Activated T-cell treated with anti-CD3 and anti-CD28 coated beads, Interleukin-2, amount 50 U/mL, for 72 hours (primary cell): ENCODE results near the gene AGBL1. TPM values are rescaled to one million over a fixed set of nuclear protein-coding genes. Genes with fewer than 3 reads are reported as not detected.
A peak's percentile ranks its signal among the peaks of the same experiment; 100 is the strongest.

Source experiments
- ATAC-seq, 2 donors: fragments of 150-1000 bp; cut with Tn5 transposase; replicated peaks in 1 of 2; 2 replicates each; pipeline ENCODE4 v1.10.0; 2021; ENCODE audit warnings: moderate library complexity in 2 of 2, mild to moderate bottlenecking in 1 of 2
- DNase-seq, 2 donors: peaks; one replicate each; pipeline ENCODE4 v3.0.0; 2021 to 2022; ENCODE audit warnings: mixed read lengths in 1 of 2
- H3K27ac Mint-ChIP-seq: one replicate; pipeline ENCODE4 v1.8.0; 2022; ENCODE audit warnings: mild to moderate bottlenecking, moderate library complexity, mixed read lengths
- H3K27me3 Mint-ChIP-seq: one replicate; pipeline ENCODE4 v1.8.0; 2022; ENCODE audit warnings: low read depth, mixed read lengths
- H3K36me3 Mint-ChIP-seq, 2 donors: one replicate each; pipeline ENCODE4 v1.8.0; 2022; ENCODE audit warnings: mixed read lengths in 2 of 2, mild to moderate bottlenecking in 1 of 2; ENCODE audit not compliant: insufficient read depth in 2 of 2
- H3K4me1 Mint-ChIP-seq: one replicate; pipeline ENCODE4 v1.8.0; 2022; ENCODE audit warnings: low read depth, mixed read lengths
- H3K4me3 Mint-ChIP-seq, 2 donors: one replicate each; pipeline ENCODE4 v1.8.0; 2022; ENCODE audit warnings: mild to moderate bottlenecking in 2 of 2, mixed read lengths in 2 of 2, moderate library complexity in 2 of 2
- H3K9me3 Mint-ChIP-seq, 2 donors: one replicate each; pipeline ENCODE4 v1.8.0; 2022; ENCODE audit warnings: mixed read lengths in 2 of 2
- total RNA-seq, 2 donors: library from RNA; stranded (reverse); gene quantifications; one replicate each; pipeline ENCODE4 v1.2.3, GENCODE V29; 2022

AGBL1 gene
- total RNA-seq, 2 donors from 2014 or later = 0.14 TPM; not detected in 1

GRCh38 chr15:86706813-86707212, 627.1 kb downstream of the AGBL1 start:
- Mint-ChIP-seq H3K9me3 (peaks cover 4 to 5% of the 10 kb centered on the region in 2 donors), H3K4me3 (no peak overlapping the region), H3K27me3 (peaks cover 9% of the 10 kb centered on the region), H3K27ac (no peak overlapping the region), H3K4me1 (peaks cover 4% of the 10 kb centered on the region), H3K36me3 (peaks cover 0 to 7% of the 10 kb centered on the region in 2 donors)
- ATAC-seq (no peak), DNase-seq (no peak)

- no peak for DNase-seq
- ATAC-seq = no peak
- H3K4me1 Mint-ChIP-seq = peaks cover 9% of the 10 kb centered on the region
- H3K27ac Mint-ChIP-seq = no peak overlapping the region
- H3K36me3 Mint-ChIP-seq = no peaks in the 10 kb centered on the region
- no peak overlapping the region for H3K4me3 Mint-ChIP-seq
- H3K27me3 Mint-ChIP-seq = peaks cover 17% of the 10 kb centered on the region
- peaks cover 0 to 1% of the 10 kb centered on the region in 2 donors for H3K9me3 Mint-ChIP-seq
These were observed 631.8 kb downstream of the AGBL1 start for GRCh38 chr15:86711476-86711875.

- peaks cover 0 to 1% of the 10 kb centered on the region in 2 donors for H3K9me3 Mint-ChIP-seq
- DNase-seq (no peak), ATAC-seq (no peak)
- H3K27ac Mint-ChIP-seq = no peak overlapping the region
- H3K27me3 Mint-ChIP-seq = peaks cover 28% of the 10 kb centered on the region
- H3K36me3 Mint-ChIP-seq = no peaks in the 10 kb centered on the region
- peaks cover 5% of the 10 kb centered on the region for H3K4me1 Mint-ChIP-seq
- no peak overlapping the region for H3K4me3 Mint-ChIP-seq
These were observed 634.6 kb downstream of the AGBL1 start for GRCh38 chr15:86714241-86714640.

GRCh38 chr15:86725628-86726027, 646.0 kb downstream of the AGBL1 start:
- Mint-ChIP-seq H3K27ac (no peak overlapping the region), H3K4me3 (no peak overlapping the region), H3K27me3 (no peaks in the 10 kb centered on the region), H3K9me3 (peaks cover 4 to 5% of the 10 kb centered on the region in 2 donors), H3K4me1 (no peaks in the 10 kb centered on the region), H3K36me3 (peaks cover 0 to 9% of the 10 kb centered on the region in 2 donors)
- DNase-seq (no peak), ATAC-seq (no peak)

GRCh38 chr15:86735247-86736040, 655.8 kb downstream of the AGBL1 start:
- H3K27ac Mint-ChIP-seq = no peak overlapping the region
- H3K4me3 Mint-ChIP-seq = no peak overlapping the region
- ATAC-seq (no peak), DNase-seq (no peak)
- no peaks in the 10 kb centered on the region for H3K9me3 Mint-ChIP-seq
- no peaks in the 10 kb centered on the region for H3K36me3 Mint-ChIP-seq
- no peaks in the 10 kb centered on the region for H3K27me3 Mint-ChIP-seq
- peaks cover 5% of the 10 kb centered on the region for H3K4me1 Mint-ChIP-seq

GRCh38 chr15:86741917-86742316, 662.2 kb downstream of the AGBL1 start:
- ATAC-seq (no peak), DNase-seq (no peak)
- no peaks in the 10 kb centered on the region for H3K27me3 Mint-ChIP-seq
- H3K36me3 Mint-ChIP-seq = no peaks in the 10 kb centered on the region
- H3K9me3 Mint-ChIP-seq = no peaks in the 10 kb centered on the region
- H3K27ac Mint-ChIP-seq = no peak overlapping the region
- no peak overlapping the region for H3K4me3 Mint-ChIP-seq
- peaks cover 17% of the 10 kb centered on the region for H3K4me1 Mint-ChIP-seq

GRCh38 chr15:86743283-86743903, 663.7 kb downstream of the AGBL1 start:
- Mint-ChIP-seq H3K27me3 (no peaks in the 10 kb centered on the region), H3K9me3 (peaks cover 0 to 2% of the 10 kb centered on the region in 2 donors), H3K27ac (no peak overlapping the region), H3K36me3 (no peaks in the 10 kb centered on the region), H3K4me1 (peaks cover 14% of the 10 kb centered on the region), H3K4me3 (no peak overlapping the region)
- ATAC-seq = peak; percentile 57 to 70
- DNase-seq = peak; percentile 60 to 72

GRCh38 chr15:86744198-86744780, 664.6 kb downstream of the AGBL1 start:
- DNase-seq (no peak), ATAC-seq (no peak)
- Mint-ChIP-seq H3K36me3 (peaks cover 0 to 1% of the 10 kb centered on the region in 2 donors), H3K4me1 (peaks cover 14% of the 10 kb centered on the region), H3K4me3 (no peak overlapping the region), H3K9me3 (peaks cover 2% of the 10 kb centered on the region in 2 donors), H3K27me3 (no peaks in the 10 kb centered on the region), H3K27ac (no peak overlapping the region)

GRCh38 chr15:86751116-86751515, 671.4 kb downstream of the AGBL1 start:
- H3K4me3 Mint-ChIP-seq = no peak overlapping the region
- peaks cover 2% of the 10 kb centered on the region in 2 donors for H3K9me3 Mint-ChIP-seq
- H3K4me1 Mint-ChIP-seq = no peaks in the 10 kb centered on the region
- H3K27ac Mint-ChIP-seq = no peak overlapping the region
- no peak for DNase-seq
- no peak for ATAC-seq
- H3K27me3 Mint-ChIP-seq = peaks cover 27% of the 10 kb centered on the region
- peaks cover 0 to 1% of the 10 kb centered on the region in 2 donors for H3K36me3 Mint-ChIP-seq

- Mint-ChIP-seq H3K9me3 (no peaks in the 10 kb centered on the region), H3K36me3 (no peaks in the 10 kb centered on the region), H3K27ac (no peak overlapping the region), H3K4me1 (no peaks in the 10 kb centered on the region), H3K4me3 (no peak overlapping the region), H3K27me3 (peaks cover 40% of the 10 kb centered on the region)
- no peak for DNase-seq
- no peak for ATAC-seq
These were observed 675.2 kb downstream of the AGBL1 start for GRCh38 chr15:86754846-86755245.

- ATAC-seq = no peak
- no peak for DNase-seq
- H3K27me3 Mint-ChIP-seq = peaks cover 34% of the 10 kb centered on the region
- no peaks in the 10 kb centered on the region for H3K36me3 Mint-ChIP-seq
- no peak overlapping the region for H3K4me3 Mint-ChIP-seq
- no peaks in the 10 kb centered on the region for H3K9me3 Mint-ChIP-seq
- no peaks in the 10 kb centered on the region for H3K4me1 Mint-ChIP-seq
- H3K27ac Mint-ChIP-seq = no peak overlapping the region
These were observed 677.0 kb downstream of the AGBL1 start for GRCh38 chr15:86756688-86757087.

GRCh38 chr15:86759800-86760523, 680.3 kb downstream of the AGBL1 start:
- Mint-ChIP-seq H3K4me3 (no peak overlapping the region), H3K9me3 (no peaks in the 10 kb centered on the region), H3K4me1 (no peaks in the 10 kb centered on the region), H3K27me3 (peaks cover 34% of the 10 kb centered on the region), H3K27ac (no peak overlapping the region), H3K36me3 (no peaks in the 10 kb centered on the region)
- ATAC-seq (no peak), DNase-seq (no peak)

- no peaks in the 10 kb centered on the region for H3K36me3 Mint-ChIP-seq
- no peak overlapping the region for H3K4me3 Mint-ChIP-seq
- no peaks in the 10 kb centered on the region for H3K9me3 Mint-ChIP-seq
- no peak overlapping the region for H3K27ac Mint-ChIP-seq
- peaks cover 18% of the 10 kb centered on the region for H3K27me3 Mint-ChIP-seq
- DNase-seq (no peak), ATAC-seq (no peak)
- no peaks in the 10 kb centered on the region for H3K4me1 Mint-ChIP-seq
These were observed 683.2 kb downstream of the AGBL1 start for GRCh38 chr15:86762874-86763273.
